ENCODE data around the gene GPALPP1. TPM values are rescaled to one million over a fixed set of nuclear protein-coding genes. Genes with fewer than 3 reads are reported as not detected.

Gene GPALPP1
- total RNA-seq, 1 donor from 2014 or later: 35.8 TPM

- DNase-seq: no peak
- Mint-ChIP-seq H3K4me3 (no peak overlapping the region), H3K27ac (no peak overlapping the region), H3K4me1 (peaks cover 2% of the 10 kb centered on the region), H3K36me3 (ENCODE audit: low read depth) (peaks cover 18% of the 10 kb centered on the region), H3K27me3 (no peaks in the 10 kb centered on the region), H3K9me3 (no peaks in the 10 kb centered on the region)
- POLR2A ChIA-PET: no interaction called here
- no peak for TF ChIP-seq CTCF (IDR thresholded peaks at IDR 0.05)
- CTCF ChIA-PET: no interaction called here
- intact Hi-C loops (cut with micrococcal nuclease): no loop called here
- ATAC-seq (ENCODE audit: low read depth): no peak
Measured at GRCh38 chr13:45036206-45036605, 46.9 kb downstream of the GPALPP1 start.

GRCh38 chr13:45040173-45040572 lies 50.8 kb downstream of the GPALPP1 start:
- ChIA-PET POLR2A (no interaction called here), CTCF (no interaction called here)
- DNase-seq (no peak), ATAC-seq (ENCODE audit: low read depth) (no peak)
- intact Hi-C loops (cut with micrococcal nuclease): no loop called here
- Mint-ChIP-seq H3K27ac (no peak overlapping the region), H3K27me3 (no peaks in the 10 kb centered on the region), H3K9me3 (no peaks in the 10 kb centered on the region), H3K4me1 (no peaks in the 10 kb centered on the region), H3K4me3 (no peak overlapping the region), H3K36me3 (ENCODE audit: low read depth) (peaks cover 3% of the 10 kb centered on the region)
- TF ChIP-seq CTCF (IDR thresholded peaks at IDR 0.05): no peak

GRCh38 chr13:45040622-45041021 lies 51.3 kb downstream of the GPALPP1 start:
- no peaks in the 10 kb centered on the region for H3K9me3 Mint-ChIP-seq
- DNase-seq (no peak), ATAC-seq (ENCODE audit: low read depth) (no peak)
- ChIA-PET POLR2A (no interaction called here), CTCF (no interaction called here)
- no peaks in the 10 kb centered on the region for H3K4me1 Mint-ChIP-seq
- no peak for TF ChIP-seq CTCF (IDR thresholded peaks at IDR 0.05)
- peaks cover under 1% of the 10 kb centered on the region for H3K36me3 Mint-ChIP-seq (ENCODE audit: low read depth)
- intact Hi-C loops (cut with micrococcal nuclease): no loop called here
- H3K27ac Mint-ChIP-seq: no peak overlapping the region
- no peaks in the 10 kb centered on the region for H3K27me3 Mint-ChIP-seq
- H3K4me3 Mint-ChIP-seq: no peak overlapping the region

- no peak overlapping the region for H3K4me3 Mint-ChIP-seq
- H3K4me1 Mint-ChIP-seq: peaks cover 9% of the 10 kb centered on the region
- H3K27me3 Mint-ChIP-seq: peaks cover 11% of the 10 kb centered on the region
- POLR2A ChIA-PET: no interaction called here
- no peaks in the 10 kb centered on the region for H3K9me3 Mint-ChIP-seq
- no peaks in the 10 kb centered on the region for H3K36me3 Mint-ChIP-seq (ENCODE audit: low read depth)
- no peak for TF ChIP-seq CTCF (IDR thresholded peaks at IDR 0.05)
- no peak overlapping the region for H3K27ac Mint-ChIP-seq
- DNase-seq (no peak), ATAC-seq (ENCODE audit: low read depth) (no peak)
- CTCF ChIA-PET: interaction anchor here (0.7 to 1.0 kb wide), 2 partner anchors 95 to 264 kb away, joined by 3 read pairs; no protein-coding TSS in a partner anchor
- intact Hi-C loops (cut with micrococcal nuclease): no loop called here
Measured at GRCh38 chr13:45042539-45042938, 53.2 kb downstream of the GPALPP1 start.

- TF ChIP-seq CTCF (IDR thresholded peaks at IDR 0.05): no peak
- H3K4me1 Mint-ChIP-seq: peaks cover 17% of the 10 kb centered on the region
- H3K36me3 Mint-ChIP-seq (ENCODE audit: low read depth): no peaks in the 10 kb centered on the region
- H3K9me3 Mint-ChIP-seq: no peaks in the 10 kb centered on the region
- ChIA-PET POLR2A (interaction anchor here (0.7 to 1.5 kb wide), 2 partner anchors 262 to 282 kb away, joined by 3 to 4 read pairs; no protein-coding TSS in a partner anchor), CTCF (interaction anchor here (0.8 to 5.6 kb wide), 15 partner anchors 9 to 371 kb away, joined by 3 to 75 read pairs (median 4); no protein-coding TSS in a partner anchor)
- H3K4me3 Mint-ChIP-seq: peak overlapping the region; percentile 71
- ATAC-seq (ENCODE audit: low read depth) (no peak), DNase-seq (no peak)
- peaks cover 13% of the 10 kb centered on the region for H3K27me3 Mint-ChIP-seq
- intact Hi-C loops (cut with micrococcal nuclease): loop anchor here (2.0 to 5.0 kb wide), 3 partner anchors 129 to 562 kb away; partner anchors contain the start of gene TSC22D1
- no peak overlapping the region for H3K27ac Mint-ChIP-seq
Measured at GRCh38 chr13:45046445-45046844, 57.1 kb downstream of the GPALPP1 start.
